HepG2 (cell line): Measurements from ENCODE around the gene POLR1C. TPM values are rescaled to one million over a fixed set of nuclear protein-coding genes. Genes with fewer than 3 reads are reported as not detected.

Experiments used
- GABPA ChIP-seq, 2 experiments: IDR thresholded peaks; 2 replicates each; pipeline ENCODE4 v1.6.1; 2011 to 2016; ENCODE audit warnings: low read depth in 2 of 2, low read length in 1 of 2, missing biosample characterization in 1 of 2, missing genetic modification characterization in 1 of 2
- KDM5A ChIP-seq: fragments of 200-600 bp; sonication (generic); IDR thresholded peaks from 2 replicates; pipeline ENCODE4 v1.7.0; 2018; ENCODE audit warnings: antibody characterized with exemption, mild to moderate bottlenecking, low read length, borderline replicate concordance
- MAFF ChIP-seq: IDR thresholded peaks from 2 replicates; pipeline ENCODE4 v1.6.1; 2011; ENCODE audit warnings: low read depth, low read length, improper control_type of control experiment
- MIXL1 ChIP-seq: IDR thresholded peaks from 2 replicates; pipeline ENCODE4 v1.6.1; 2016
- NAIF1 ChIP-seq: sonication (generic); formaldehyde crosslinking; IDR thresholded peaks from 2 replicates; pipeline ENCODE4 v1.5.0; 2020; ENCODE audit warnings: mild to moderate bottlenecking, missing genetic modification reagents, borderline replicate concordance
- PITX1 ChIP-seq: sonication (generic); formaldehyde crosslinking; IDR thresholded peaks from 2 replicates; pipeline ENCODE4 v1.5.1; 2020; ENCODE audit warnings: mild to moderate bottlenecking, missing genetic modification reagents
- RXRB ChIP-seq: IDR thresholded peaks from 2 replicates; pipeline ENCODE4 v1.6.1; 2016; ENCODE audit warnings: borderline replicate concordance, missing genetic modification reagents, missing compliant biosample characterization
- TBX2 ChIP-seq: sonication (generic); formaldehyde crosslinking; IDR thresholded peaks from 2 replicates; pipeline ENCODE4 v1.5.0; 2020; ENCODE audit warnings: missing genetic modification reagents, mild to moderate bottlenecking, borderline replicate concordance
- ZBTB38 ChIP-seq: sonication (generic); formaldehyde crosslinking; IDR thresholded peaks from 2 replicates; pipeline ENCODE4 v1.5.1; 2020; ENCODE audit warnings: mild to moderate bottlenecking, missing genetic modification reagents
- ZBTB42 ChIP-seq: sonication (generic); formaldehyde crosslinking; IDR thresholded peaks from 2 replicates; pipeline ENCODE4 v1.5.0; 2020; ENCODE audit warnings: mild to moderate bottlenecking, missing genetic modification reagents
- ZFY ChIP-seq: sonication (generic); formaldehyde crosslinking; IDR thresholded peaks from 2 replicates; pipeline ENCODE4 v1.4.0; 2020; ENCODE audit warnings: missing genetic modification reagents
- ZNF253 ChIP-seq: sonication (generic); formaldehyde crosslinking; IDR thresholded peaks from 2 replicates; pipeline ENCODE4 v1.8.0; 2022; ENCODE audit warnings: mild to moderate bottlenecking, missing genetic modification reagents, borderline replicate concordance
- ZNF274 ChIP-seq: sonication (generic); formaldehyde crosslinking; IDR thresholded peaks from 2 replicates; pipeline ENCODE4 v1.5.1; 2020; ENCODE audit warnings: mild to moderate bottlenecking, missing genetic modification reagents
- ZNF572 ChIP-seq: sonication (generic); formaldehyde crosslinking; IDR thresholded peaks from 2 replicates; pipeline ENCODE4 v1.5.1; 2020; ENCODE audit warnings: mild to moderate bottlenecking, missing genetic modification reagents
- ZNF761 ChIP-seq: sonication (generic); formaldehyde crosslinking; conservative IDR thresholded peaks from 2 replicates; pipeline ENCODE4 v1.4.0; 2020; ENCODE audit warnings: mild to moderate bottlenecking, missing genetic modification reagents
- ZSCAN29 ChIP-seq: sonication (generic); formaldehyde crosslinking; conservative IDR thresholded peaks from 2 replicates; pipeline ENCODE4 v1.4.0; 2020; ENCODE audit warnings: mild to moderate bottlenecking, missing genetic modification reagents
- polyA plus RNA-seq, 8 experiments: library from polyadenylated mRNA; depleted of rRNA in 3 of 8; stranded (reverse) in 7 of 8; unstranded in 1 of 8; fragments of >200 nt; fragmentation: Illumina TruSeq in 4 of 8; extraction: Trizol in 4 of 8; gene quantifications; 2 replicates each; pipeline versions ENCODE4 v1.2.1 to v1.2.3, GENCODE V29; 2011 to 2016; ENCODE audit warnings: low read depth in 4 of 8, missing spikeins in 1 of 8, mixed read lengths in 1 of 8; ENCODE audit not compliant: insufficient read depth in 1 of 8
- total RNA-seq, 5 experiments: library from RNA; depleted of rRNA; stranded (reverse); fragments of >200 nt; fragmentation: Illumina TruSeq; extraction: Trizol; gene quantifications; 2 replicates each; pipeline ENCODE4 v1.2.3, GENCODE V29; 2016; ENCODE audit warnings: low read depth in 1 of 5
- TF ChIP-seq, protein P1 (sequence below): sonication (generic); formaldehyde crosslinking; IDR thresholded peaks from 2 replicates; pipeline ENCODE4 v1.4.0; 2020; ENCODE audit warnings: mild to moderate bottlenecking, missing genetic modification reagents
- TF ChIP-seq, protein P2 (sequence below): sonication (generic); formaldehyde crosslinking; IDR thresholded peaks from 2 replicates; pipeline ENCODE4 v1.4.0; 2020; ENCODE audit warnings: missing genetic modification reagents, borderline replicate concordance
- TF ChIP-seq, protein P3 (sequence below): IDR thresholded peaks from 2 replicates; pipeline ENCODE4 v1.6.1; 2016; ENCODE audit warnings: mild to moderate bottlenecking

The POLR1C gene
- total and polyA plus RNA-seq, 2 of the 13 experiments (the other 11 are each of a cell fraction or from before 2014, with no cell fraction given), result 62.6 to 72.2 TPM

DNA sequence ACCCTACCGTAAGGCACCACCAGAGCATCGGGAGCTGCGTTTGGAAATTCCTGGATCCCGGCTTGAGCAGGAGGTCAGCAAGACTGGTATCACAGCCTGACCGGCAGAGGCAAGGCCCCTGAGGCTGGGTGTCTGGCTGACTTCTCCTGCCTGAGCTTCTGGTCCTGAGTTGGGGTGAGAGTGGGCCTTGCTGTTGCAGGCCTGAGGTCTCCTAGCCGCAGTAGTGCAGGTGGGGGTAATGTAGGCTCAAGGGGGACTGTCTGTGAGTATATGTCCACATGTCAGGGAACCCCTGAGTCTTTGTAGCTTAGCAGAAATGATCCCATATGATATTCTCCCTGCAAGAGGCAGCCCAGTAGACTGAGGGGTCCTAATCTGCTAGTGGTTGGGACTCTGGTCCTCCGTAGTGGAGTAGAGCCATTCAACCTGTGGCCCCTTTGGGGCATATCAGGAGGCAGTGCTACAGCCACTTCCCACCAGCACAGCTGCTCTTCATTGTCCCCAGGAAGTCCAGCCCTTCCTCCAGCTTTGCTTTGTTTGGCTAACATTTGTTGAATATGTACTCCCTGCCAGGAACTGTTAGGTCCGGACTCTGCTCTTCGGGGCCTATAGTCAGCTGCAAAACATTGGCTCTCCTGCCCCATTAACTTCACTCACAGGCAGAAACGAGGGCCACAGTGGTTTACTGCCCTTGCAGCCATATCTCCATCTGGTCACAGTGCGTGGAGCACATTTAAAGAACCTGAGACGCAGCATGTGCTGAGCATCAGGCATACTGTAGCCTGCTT is 17.7 kb upstream of the POLR1C start (continued):
- TF ChIP-seq ZSCAN29 (0 out of 2 replicates have a peak, but pooled peaks have one; percentile 43), RXRB (peak; percentile 52; the same call in 1 of the 2 replicates), GABPA (IDR thresholded peaks at IDR 0.05; ENCODE audit: low read depth, low read length) (no peak), GABPA (CRISPR knock-in tag; IDR thresholded peaks at IDR 0.05; ENCODE audit: low read depth) (0 out of 2 replicates have a peak, but pooled peaks have one; percentile 42), PITX1 (CRISPR knock-in tag) (peak; percentile 13; the same call in 1 of the 2 replicates), MAFF (no peak), ZNF572 (peak; percentile 1; the same call in 1 of the 2 replicates), ZBTB42 (CRISPR knock-in tag) (no peak), ZNF761 (CRISPR knock-in tag) (no peak), ZNF253 (CRISPR knock-in tag) (no peak), KDM5A (no peak), MIXL1 (CRISPR knock-in tag) (peak; percentile 69), ZBTB38 (CRISPR knock-in tag) (0 out of 2 replicates have a peak, but pooled peaks have one; percentile 23), NAIF1 (no peak), TBX2 (peak; percentile 61; the same call in 1 of the 2 replicates), ZFY (CRISPR knock-in tag) (peak; percentile 49; the same call in 1 of the 2 replicates), ZNF274 (CRISPR knock-in tag) (peak; percentile 19; the same call in 1 of the 2 replicates)
- TF ChIP-seq, protein P1, sequence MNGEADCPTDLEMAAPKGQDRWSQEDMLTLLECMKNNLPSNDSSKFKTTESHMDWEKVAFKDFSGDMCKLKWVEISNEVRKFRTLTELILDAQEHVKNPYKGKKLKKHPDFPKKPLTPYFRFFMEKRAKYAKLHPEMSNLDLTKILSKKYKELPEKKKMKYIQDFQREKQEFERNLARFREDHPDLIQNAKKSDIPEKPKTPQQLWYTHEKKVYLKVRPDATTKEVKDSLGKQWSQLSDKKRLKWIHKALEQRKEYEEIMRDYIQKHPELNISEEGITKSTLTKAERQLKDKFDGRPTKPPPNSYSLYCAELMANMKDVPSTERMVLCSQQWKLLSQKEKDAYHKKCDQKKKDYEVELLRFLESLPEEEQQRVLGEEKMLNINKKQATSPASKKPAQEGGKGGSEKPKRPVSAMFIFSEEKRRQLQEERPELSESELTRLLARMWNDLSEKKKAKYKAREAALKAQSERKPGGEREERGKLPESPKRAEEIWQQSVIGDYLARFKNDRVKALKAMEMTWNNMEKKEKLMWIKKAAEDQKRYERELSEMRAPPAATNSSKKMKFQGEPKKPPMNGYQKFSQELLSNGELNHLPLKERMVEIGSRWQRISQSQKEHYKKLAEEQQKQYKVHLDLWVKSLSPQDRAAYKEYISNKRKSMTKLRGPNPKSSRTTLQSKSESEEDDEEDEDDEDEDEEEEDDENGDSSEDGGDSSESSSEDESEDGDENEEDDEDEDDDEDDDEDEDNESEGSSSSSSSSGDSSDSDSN, result peak; percentile 30; the same call in 1 of the 2 replicates
- TF ChIP-seq, protein P2, sequence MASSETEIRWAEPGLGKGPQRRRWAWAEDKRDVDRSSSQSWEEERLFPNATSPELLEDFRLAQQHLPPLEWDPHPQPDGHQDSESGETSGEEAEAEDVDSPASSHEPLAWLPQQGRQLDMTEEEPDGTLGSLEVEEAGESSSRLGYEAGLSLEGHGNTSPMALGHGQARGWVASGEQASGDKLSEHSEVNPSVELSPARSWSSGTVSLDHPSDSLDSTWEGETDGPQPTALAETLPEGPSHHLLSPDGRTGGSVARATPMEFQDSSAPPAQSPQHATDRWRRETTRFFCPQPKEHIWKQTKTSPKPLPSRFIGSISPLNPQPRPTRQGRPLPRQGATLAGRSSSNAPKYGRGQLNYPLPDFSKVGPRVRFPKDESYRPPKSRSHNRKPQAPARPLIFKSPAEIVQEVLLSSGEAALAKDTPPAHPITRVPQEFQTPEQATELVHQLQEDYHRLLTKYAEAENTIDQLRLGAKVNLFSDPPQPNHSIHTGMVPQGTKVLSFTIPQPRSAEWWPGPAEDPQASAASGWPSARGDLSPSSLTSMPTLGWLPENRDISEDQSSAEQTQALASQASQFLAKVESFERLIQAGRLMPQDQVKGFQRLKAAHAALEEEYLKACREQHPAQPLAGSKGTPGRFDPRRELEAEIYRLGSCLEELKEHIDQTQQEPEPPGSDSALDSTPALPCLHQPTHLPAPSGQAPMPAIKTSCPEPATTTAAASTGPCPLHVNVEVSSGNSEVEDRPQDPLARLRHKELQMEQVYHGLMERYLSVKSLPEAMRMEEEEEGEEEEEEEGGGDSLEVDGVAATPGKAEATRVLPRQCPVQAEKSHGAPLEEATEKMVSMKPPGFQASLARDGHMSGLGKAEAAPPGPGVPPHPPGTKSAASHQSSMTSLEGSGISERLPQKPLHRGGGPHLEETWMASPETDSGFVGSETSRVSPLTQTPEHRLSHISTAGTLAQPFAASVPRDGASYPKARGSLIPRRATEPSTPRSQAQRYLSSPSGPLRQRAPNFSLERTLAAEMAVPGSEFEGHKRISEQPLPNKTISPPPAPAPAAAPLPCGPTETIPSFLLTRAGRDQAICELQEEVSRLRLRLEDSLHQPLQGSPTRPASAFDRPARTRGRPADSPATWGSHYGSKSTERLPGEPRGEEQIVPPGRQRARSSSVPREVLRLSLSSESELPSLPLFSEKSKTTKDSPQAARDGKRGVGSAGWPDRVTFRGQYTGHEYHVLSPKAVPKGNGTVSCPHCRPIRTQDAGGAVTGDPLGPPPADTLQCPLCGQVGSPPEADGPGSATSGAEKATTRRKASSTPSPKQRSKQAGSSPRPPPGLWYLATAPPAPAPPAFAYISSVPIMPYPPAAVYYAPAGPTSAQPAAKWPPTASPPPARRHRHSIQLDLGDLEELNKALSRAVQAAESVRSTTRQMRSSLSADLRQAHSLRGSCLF (CRISPR knock-in tag), result no peak
- TF ChIP-seq, protein P3, sequence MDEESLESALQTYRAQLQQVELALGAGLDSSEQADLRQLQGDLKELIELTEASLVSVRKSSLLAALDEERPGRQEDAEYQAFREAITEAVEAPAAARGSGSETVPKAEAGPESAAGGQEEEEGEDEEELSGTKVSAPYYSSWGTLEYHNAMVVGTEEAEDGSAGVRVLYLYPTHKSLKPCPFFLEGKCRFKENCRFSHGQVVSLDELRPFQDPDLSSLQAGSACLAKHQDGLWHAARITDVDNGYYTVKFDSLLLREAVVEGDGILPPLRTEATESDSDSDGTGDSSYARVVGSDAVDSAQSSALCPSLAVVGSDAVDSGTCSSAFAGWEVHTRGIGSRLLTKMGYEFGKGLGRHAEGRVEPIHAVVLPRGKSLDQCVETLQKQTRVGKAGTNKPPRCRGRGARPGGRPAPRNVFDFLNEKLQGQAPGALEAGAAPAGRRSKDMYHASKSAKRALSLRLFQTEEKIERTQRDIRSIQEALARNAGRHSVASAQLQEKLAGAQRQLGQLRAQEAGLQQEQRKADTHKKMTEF (CRISPR knock-in tag), result no peak
